ENCODE data around the gene HTR7. TPM values are rescaled to one million over a fixed set of nuclear protein-coding genes. Genes with fewer than 3 reads are reported as not detected.

HTR7 gene
- total RNA-seq, 4 donors from 2014 or later, result 0.53 to 2.7 (median 1.2) TPM

DNA sequence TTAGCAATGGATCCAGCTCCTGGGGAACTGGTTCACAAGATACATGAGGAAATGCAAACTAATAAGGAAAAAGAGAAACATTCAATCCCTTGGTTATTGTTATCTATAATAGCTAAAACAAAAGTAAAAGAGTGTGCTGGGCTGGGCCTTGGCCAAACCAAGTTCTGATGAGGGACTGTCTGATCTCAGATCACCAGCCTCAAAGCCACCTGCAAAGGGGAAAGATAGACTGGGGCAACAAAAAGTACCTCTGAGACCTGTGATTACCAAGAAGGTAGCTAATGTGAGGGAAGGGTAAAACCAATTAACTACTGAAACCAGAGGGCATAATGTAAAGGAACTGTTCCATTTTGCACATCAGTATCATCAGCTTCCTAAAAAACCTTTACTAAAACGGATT is 51.2 kb downstream of the HTR7 start:
- H3K4me3 ChIP-seq, result no peak overlapping the region
- no peak for TF ChIP-seq POLR2A (IDR thresholded peaks at IDR 0.05)
- TF ChIP-seq, protein P1, sequence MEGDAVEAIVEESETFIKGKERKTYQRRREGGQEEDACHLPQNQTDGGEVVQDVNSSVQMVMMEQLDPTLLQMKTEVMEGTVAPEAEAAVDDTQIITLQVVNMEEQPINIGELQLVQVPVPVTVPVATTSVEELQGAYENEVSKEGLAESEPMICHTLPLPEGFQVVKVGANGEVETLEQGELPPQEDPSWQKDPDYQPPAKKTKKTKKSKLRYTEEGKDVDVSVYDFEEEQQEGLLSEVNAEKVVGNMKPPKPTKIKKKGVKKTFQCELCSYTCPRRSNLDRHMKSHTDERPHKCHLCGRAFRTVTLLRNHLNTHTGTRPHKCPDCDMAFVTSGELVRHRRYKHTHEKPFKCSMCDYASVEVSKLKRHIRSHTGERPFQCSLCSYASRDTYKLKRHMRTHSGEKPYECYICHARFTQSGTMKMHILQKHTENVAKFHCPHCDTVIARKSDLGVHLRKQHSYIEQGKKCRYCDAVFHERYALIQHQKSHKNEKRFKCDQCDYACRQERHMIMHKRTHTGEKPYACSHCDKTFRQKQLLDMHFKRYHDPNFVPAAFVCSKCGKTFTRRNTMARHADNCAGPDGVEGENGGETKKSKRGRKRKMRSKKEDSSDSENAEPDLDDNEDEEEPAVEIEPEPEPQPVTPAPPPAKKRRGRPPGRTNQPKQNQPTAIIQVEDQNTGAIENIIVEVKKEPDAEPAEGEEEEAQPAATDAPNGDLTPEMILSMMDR (IDR thresholded peaks at IDR 0.05), result no peak
- H3K27me3 ChIP-seq, result no peaks in the 10 kb centered on the region
- DNase-seq, result no peak
- H3K9me3 ChIP-seq, result no peaks in the 10 kb centered on the region
- H3K4me1 ChIP-seq, result no peaks in the 10 kb centered on the region
- H3K27ac ChIP-seq, result no peak overlapping the region
- no peaks in the 10 kb centered on the region for H3K36me3 ChIP-seq
- 75 to 76% methylated on average over 1 of the region's 1 CpG for WGBS, 2 donors
- intact Hi-C loops (cut with DNase I), result no loop called here

DNA sequence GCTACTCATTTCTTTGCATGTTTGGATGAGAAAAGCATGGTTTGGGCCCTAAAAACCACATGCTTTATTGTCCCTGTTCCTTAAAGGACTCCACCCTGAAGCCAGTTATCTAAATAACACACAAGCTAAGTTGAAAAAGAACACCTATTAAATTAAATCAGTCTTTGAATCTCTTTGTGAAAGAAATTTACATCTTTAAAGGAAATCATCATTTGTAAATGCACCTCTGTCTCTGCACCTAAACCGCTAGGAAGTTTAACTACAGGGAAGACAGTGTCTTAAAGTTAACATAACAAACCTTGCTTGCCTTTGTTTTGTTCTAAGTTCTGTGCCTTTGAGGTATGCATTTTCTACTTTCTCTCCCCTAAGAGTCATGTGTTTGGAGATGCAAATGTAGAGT is 52.6 kb downstream of the HTR7 start:
- WGBS, 2 donors, result 67 to 74% methylated on average over 1 of the region's 1 CpG
- Histone ChIP-seq H3K9me3 (no peaks in the 10 kb centered on the region), H3K27me3 (no peaks in the 10 kb centered on the region), H3K36me3 (no peaks in the 10 kb centered on the region), H3K4me3 (no peak overlapping the region), H3K27ac (no peak overlapping the region), H3K4me1 (no peaks in the 10 kb centered on the region)
- intact Hi-C loops (cut with DNase I), result no loop called here
- no peak for DNase-seq
- no peak for TF ChIP-seq POLR2A (IDR thresholded peaks at IDR 0.05)
- TF ChIP-seq, protein P1 (IDR thresholded peaks at IDR 0.05), result no peak

DNA sequence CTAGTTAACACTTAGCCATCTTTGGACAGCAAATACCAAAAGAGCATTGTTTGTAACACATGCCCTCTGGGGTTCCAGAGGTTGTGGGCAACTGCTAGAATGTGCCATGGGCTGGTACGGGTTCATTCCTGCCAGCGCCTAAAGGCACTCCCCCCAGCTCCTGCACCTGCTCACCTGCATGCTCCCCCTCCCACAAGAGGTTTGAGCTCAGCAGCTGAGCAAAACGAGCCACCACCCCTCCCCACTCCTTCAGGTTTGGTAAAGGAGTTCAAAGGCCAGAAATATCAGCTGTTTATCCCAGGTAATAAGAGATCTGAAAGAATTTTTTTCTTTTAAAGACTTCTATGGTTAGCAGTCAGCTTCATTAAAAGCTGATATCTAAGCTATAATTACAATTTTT is 53.5 kb downstream of the HTR7 start:
- TF ChIP-seq, protein P1 (IDR thresholded peaks at IDR 0.05), result no peak
- TF ChIP-seq POLR2A (IDR thresholded peaks at IDR 0.05), result no peak
- no peaks in the 10 kb centered on the region for H3K4me1 ChIP-seq
- 62 to 68% methylated on average over 3 of the region's 3 CpGs for WGBS, 2 donors
- H3K27ac ChIP-seq, result no peak overlapping the region
- intact Hi-C loops (cut with DNase I), result no loop called here
- H3K4me3 ChIP-seq, result no peak overlapping the region
- no peaks in the 10 kb centered on the region for H3K36me3 ChIP-seq
- no peak for DNase-seq
- no peaks in the 10 kb centered on the region for H3K27me3 ChIP-seq
- no peaks in the 10 kb centered on the region for H3K9me3 ChIP-seq

DNA sequence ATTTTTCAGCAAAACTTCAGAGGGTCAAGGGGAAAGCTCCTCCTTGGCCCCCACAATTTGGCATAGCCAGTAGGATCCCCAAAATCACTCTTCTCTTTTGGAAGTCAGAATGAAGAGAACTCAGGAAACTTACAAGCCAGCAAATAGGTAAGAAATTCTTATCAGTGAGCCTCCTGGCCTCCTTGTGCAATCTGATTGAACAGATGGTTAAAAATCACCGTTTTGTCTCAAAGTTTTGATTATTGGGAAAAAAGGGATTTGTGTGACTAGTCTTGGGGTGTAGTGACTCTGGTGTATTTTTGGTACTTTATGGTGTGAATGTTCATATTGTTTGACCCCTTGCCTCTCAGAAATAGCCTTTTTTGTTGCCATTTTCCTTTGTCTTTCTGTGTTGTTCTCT is 56.2 kb downstream of the HTR7 start:
- no peak for DNase-seq
- 48 to 62% methylated on average over 1 of the region's 1 CpG for WGBS, 2 donors
- no peak for TF ChIP-seq POLR2A (IDR thresholded peaks at IDR 0.05)
- TF ChIP-seq, protein P1 (IDR thresholded peaks at IDR 0.05), result no peak
- no peak overlapping the region for H3K27ac ChIP-seq
- no peaks in the 10 kb centered on the region for H3K27me3 ChIP-seq
- intact Hi-C loops (cut with DNase I), result no loop called here
- no peaks in the 10 kb centered on the region for H3K36me3 ChIP-seq
- H3K4me1 ChIP-seq, result no peaks in the 10 kb centered on the region
- H3K9me3 ChIP-seq, result no peaks in the 10 kb centered on the region
- H3K4me3 ChIP-seq, result no peak overlapping the region

DNA sequence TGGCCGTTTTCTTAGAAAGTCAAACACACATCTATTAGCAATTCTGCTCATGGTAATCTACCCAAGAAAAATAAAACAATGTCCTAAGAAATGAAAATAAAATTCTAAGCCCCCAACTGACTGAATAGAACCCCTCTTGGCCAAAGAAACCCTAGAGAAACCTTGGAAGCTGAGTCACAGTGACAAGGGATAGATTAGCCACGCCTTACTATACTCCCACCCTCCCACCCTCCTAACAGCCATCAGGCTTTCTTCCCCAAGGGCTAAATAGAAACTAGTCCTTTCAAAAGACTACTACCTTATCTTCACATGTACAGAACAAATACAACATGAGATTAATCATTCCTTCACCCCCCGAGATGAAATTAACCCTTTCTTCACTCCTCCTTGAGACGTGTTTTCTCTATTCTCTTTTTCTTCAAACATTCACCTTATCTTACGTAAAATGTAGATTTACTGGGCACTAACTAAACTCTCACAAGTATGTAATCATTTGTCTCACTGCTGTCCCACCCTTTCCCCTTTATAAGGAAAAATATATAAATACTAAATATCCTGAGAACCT is 57.5 kb downstream of the HTR7 start:
- Histone ChIP-seq H3K4me1 (no peaks in the 10 kb centered on the region), H3K36me3 (no peaks in the 10 kb centered on the region), H3K9me3 (no peaks in the 10 kb centered on the region), H3K4me3 (no peak overlapping the region), H3K27ac (no peak overlapping the region), H3K27me3 (no peaks in the 10 kb centered on the region)
- intact Hi-C loops (cut with DNase I), result no loop called here
- DNase-seq, result no peak
- TF ChIP-seq, protein P1 (IDR thresholded peaks at IDR 0.05), result no peak
- no peak for TF ChIP-seq POLR2A (IDR thresholded peaks at IDR 0.05)
- WGBS, 2 donors, result 55 to 67% methylated on average over 5 of the region's 5 CpGs
